ENCODE measurements around the gene PSMB3. TPM values are rescaled to one million over a fixed set of nuclear protein-coding genes. Genes with fewer than 3 reads are reported as not detected.

Gene PSMB3
- 100 to 1,000 TPM; 168 to 173 TPM for total RNA-seq

DNA sequence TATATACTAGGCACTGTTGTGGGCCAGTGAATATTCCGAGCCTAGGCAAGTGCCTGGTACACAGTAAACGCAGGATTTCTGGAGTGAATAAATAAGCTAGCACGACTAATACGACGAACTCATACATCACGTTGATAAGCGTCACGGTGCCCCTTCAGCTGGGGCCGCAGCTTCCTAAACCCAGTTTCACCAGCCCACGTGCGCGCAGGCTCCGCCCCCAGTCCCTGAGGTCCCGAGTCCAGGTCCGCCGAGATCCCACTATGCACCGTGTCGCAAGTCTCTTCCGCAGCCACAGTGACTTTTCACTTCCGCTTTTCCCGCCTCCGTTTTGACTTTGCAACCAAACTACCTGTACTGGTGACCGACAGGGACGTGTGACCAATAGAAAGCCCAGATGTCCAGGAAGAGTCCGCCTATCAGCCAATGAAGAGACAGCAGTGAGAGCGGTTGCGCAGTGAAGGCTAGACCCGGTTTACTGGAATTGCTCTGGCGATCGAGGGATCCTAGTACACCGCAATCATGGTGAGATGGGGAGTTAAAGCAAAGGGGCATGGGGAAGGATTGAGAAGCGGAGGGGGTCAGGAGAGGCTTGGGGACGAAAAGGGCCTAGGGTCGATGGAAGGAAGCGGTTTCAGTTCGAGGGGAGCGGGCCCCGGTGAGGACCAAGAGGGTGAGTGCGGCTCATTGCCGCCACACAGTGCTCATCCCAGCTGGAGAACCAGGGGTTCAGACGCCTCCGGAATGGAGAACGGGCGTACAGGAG is at the start of gene PSMB3:
PSMB3 (plus strand) TSS at position 434 of the 763 bp plus-strand sequence; CDS start at position 520, 86 bp downstream.

DNA sequence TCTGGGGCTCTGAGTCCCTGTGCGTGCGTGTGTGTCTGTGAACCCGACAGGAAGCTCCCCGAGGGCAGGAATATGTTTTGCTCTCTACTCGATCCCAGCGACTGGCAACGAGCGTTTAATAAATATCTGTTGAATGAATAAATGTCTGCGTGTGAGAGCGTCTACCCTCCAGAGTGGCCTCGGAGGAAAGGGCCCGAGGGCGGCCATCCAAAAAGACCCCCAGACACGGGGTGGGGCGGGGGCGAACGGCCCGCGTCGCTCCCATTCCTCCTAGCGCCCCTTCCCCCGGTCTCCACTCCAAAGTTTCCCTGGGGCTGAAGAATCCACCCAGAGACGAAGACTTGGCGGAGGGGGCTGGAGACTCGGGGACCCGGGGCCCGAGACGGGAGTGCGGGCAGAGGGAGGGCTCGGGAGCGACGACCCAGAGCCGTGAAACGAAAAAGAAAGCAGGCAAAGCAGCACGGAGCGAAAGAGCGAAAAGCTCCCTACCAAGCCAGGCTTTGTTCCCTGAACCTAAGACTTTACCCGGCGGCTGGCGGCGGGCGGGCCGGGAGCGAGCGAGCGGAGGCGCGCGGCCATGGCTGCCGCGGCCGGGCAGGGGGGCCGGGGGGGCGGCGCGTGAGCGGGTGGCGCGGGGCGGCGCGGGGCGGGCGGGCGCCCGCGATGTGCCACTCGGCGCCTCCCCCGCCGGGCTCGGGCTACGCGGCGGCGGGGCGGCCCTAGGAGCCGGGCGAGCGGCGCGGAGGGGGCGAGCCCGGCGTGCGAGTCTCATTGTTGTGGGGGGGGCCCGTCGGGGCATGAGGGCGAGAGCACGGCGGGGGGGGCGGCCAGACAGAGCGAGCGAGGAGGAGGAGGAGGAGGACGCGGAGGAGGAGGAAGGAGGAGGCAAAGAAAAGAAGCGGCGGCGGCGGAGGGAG is 47.7 kb upstream of the PSMB3 start, which contains the start of gene MLLT6:
MLLT6 (plus strand) TSS at position 668 of the 917 bp plus-strand sequence. CDS start 360 bp downstream, outside the sequence.

DNA sequence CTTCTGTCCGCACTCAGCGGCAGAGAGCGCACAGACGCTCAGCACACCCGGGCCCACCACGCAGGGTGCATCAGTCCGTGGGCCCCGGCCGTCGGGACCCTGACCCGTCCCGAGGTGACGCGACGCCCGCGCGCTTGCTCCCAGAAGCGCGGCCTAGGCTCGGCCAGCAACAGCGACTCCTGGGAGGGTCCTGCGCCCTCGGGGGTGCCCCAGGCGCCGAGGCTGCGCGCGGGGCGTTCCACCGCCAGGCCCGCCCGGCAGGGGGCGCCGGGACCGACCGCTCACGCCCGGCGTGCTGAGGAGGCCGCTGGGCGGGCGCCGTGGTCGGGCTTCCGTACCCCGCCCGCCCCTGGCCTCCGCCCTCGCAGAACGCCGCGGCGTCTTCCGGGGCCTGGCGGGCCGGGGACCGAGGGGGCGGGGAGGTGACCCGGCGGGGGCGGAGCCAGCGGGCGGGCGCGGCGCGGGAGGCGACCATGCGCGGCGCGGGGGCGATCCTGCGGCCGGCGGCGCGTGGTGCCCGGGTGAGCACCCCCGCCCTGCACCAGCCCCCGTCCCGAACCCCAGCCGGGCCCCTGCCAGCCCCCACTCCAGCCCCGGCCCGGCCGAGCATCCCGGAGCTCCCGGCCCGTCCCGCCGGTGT is 22.5 kb upstream of the PSMB3 start, which contains the start of gene CISD3:
CISD3 (plus strand) TSS at position 456 of the 640 bp plus-strand sequence; CDS start at position 474, 18 bp downstream.

DNA sequence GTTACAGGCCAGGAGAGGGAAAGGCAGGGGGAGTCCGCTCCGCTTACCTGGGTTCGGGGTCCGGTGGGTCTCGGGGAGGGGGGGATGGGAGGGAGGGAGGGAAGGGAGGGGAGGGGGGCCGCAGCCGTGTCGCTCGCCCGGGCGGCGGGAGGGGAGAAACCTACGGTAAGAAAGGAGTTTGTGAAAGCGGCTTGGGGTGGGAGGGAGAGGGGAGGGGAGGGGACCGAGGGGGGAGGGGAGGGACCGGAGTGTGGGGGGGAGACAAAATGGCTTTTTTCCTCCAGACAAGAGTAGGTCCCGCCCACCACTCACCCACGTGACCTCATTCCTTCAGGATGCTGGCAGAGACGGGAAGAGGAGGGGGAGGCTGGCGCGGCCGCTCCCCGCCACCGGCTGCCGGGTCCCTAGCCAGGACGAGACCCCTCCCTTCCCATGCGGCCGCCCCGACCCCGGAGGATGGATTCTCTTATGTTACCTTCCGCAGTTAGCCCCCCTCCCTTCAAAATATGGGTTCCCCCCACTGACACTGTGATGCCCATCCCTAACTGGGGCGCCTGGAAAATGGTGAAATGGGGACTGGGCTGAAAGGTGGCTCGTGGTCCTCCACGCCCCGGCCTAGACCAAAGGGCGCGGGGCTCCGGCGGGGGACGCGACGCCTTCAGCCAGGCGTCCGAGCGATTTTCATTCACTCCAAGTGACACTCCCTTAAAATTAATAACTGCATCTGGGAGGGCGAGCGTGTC is 4.2 kb upstream of the PSMB3 start, which contains the start of gene PCGF2:
PCGF2 (minus strand) TSS at position 188 of the 743 bp plus-strand sequence. CDS start 7,934 bp downstream, outside the sequence.

DNA sequence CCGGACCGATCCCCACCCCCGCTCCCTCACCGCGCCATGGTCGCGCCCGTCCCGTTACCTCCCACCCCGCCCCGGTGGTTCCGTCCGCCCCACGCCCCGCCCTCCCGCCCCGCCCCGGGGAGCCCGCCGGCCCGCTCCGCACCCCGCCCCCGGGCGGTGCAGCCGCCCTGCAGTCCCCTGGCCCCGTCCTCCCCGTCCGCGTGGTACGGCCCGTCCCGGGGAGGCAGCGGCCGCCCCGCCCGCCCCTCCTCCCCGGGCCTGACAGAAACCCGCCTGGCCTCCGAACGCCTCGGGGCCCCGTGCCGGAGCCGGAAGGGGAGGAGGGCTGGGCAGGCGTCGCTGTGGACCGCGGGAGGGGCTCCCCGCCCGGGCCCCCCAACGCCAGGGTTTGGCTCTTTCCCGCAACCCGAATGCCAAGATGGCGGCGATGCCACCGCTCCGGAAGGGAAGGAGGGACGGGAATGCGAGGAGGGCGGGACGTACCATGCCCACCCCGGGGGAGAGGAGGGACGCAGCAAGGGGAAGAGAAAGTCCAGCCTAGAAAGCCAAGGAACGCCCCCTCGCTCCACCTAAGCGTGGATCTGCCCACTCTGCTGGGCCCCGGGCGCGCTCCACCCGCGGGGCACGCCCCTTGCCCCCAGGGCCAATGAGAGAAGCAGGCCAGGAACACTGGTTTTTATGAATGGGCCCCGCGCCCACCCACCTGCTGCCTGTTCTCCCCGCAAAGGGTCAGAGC is 47.1 kb downstream of the PSMB3 start, which contains the start of gene PIP4K2B:
PIP4K2B (minus strand) TSS at position 56 of the 736 bp plus-strand sequence. CDS start 132 bp downstream, outside the sequence.

Small RNAs within 50 kb of the gene (microRNA-seq; reads per million reads assigned to microRNA genes)
- 0.63 reads per million for gene MIR4726 (ENCODE audit: borderline microRNAs expressed, borderline replicate concordance)

Other genes with a start within 250 kb of the PSMB3 start
- under 1 TPM in 1 of 2 experiments, not detected in 1; 0.17 TPM for gene SRCIN1, start 146.8 kb upstream of the PSMB3 start, total RNA-seq
- 1 to 10 TPM; 8.9 to 9.3 TPM for gene EPOP, start 77.8 kb upstream of the PSMB3 start, total RNA-seq
- gene MLLT6, start 47.5 kb upstream of the PSMB3 start, total RNA-seq, result 100 to 1,000 TPM; 259 to 271 TPM
- 10 to 100 TPM; 32.9 to 36.3 TPM for gene CISD3, start 22.4 kb upstream of the PSMB3 start, total RNA-seq
- under 1 TPM; 0.14 to 0.38 TPM for gene PCGF2, start 4.4 kb upstream of the PSMB3 start, total RNA-seq
- 10 to 100 TPM; 49.3 to 53.2 TPM for gene PIP4K2B, start 46.8 kb downstream of the PSMB3 start, total RNA-seq
- gene CWC25, start 72.6 kb downstream of the PSMB3 start, total RNA-seq, result 10 to 100 TPM; 27.5 to 31.4 TPM
- gene RPL23, start 101.0 kb downstream of the PSMB3 start, total RNA-seq, result 1,000 to 10,000 TPM; 1,422 to 1,429 TPM
- gene LASP1, start 117.3 kb downstream of the PSMB3 start, total RNA-seq, result 100 to 1,000 TPM; 189 to 197 TPM
- not detected for gene FBXO47, start 214.7 kb downstream of the PSMB3 start, total RNA-seq